ENCODE results near the gene PRDX6.

DNA sequence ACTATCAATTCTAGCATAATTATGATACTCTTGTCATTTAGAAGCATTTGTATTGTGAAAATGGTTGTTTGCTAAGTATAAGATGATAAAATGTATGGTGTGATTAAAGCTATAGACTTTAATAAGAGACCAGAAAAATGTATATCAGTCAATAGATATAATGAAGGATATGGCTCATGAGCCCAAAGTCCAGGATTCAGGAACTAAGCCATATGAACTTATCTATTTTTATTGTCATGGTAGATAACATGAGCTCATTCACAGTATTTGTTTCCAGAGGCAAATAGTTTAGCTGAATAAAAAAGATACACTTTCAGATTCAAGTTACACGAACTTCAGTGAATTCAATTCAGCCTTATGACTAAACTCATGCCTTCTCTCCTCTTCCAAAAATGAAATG, 32.7 kb downstream of the PRDX6 start:
- TF ChIP-seq, protein P1, sequence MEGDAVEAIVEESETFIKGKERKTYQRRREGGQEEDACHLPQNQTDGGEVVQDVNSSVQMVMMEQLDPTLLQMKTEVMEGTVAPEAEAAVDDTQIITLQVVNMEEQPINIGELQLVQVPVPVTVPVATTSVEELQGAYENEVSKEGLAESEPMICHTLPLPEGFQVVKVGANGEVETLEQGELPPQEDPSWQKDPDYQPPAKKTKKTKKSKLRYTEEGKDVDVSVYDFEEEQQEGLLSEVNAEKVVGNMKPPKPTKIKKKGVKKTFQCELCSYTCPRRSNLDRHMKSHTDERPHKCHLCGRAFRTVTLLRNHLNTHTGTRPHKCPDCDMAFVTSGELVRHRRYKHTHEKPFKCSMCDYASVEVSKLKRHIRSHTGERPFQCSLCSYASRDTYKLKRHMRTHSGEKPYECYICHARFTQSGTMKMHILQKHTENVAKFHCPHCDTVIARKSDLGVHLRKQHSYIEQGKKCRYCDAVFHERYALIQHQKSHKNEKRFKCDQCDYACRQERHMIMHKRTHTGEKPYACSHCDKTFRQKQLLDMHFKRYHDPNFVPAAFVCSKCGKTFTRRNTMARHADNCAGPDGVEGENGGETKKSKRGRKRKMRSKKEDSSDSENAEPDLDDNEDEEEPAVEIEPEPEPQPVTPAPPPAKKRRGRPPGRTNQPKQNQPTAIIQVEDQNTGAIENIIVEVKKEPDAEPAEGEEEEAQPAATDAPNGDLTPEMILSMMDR (IDR thresholded peaks at IDR 0.05) = no peak
- no peak for TF ChIP-seq POLR2AphosphoS5 (IDR thresholded peaks at IDR 0.05)

Measured in prostate gland (tissue), 2 donors.